Bronchial epithelial cell (primary cell): Measurements from ENCODE around the gene ZNF134. TPM values are rescaled to one million over a fixed set of nuclear protein-coding genes. Genes with fewer than 3 reads are reported as not detected.

Experiments
- DNase-seq: peaks from one replicate; pipeline ENCODE4 v3.0.0-alpha.2; 2010; ENCODE audit warnings: low read depth
- FAIRE-seq: peaks from 2 replicates; lab custom pipeline; 2011; peaks lifted over from hg19 to GRCh38; lab: Jason Lieb, UNC
- H3K27me3 ChIP-seq: 2 replicates; pipeline ENCODE4 v1.5.1; 2011; ENCODE audit warnings: low read length; ENCODE audit not compliant: control insufficient read depth, insufficient read depth
- H3K36me3 ChIP-seq: 2 replicates; pipeline ENCODE4 v1.5.1; 2011; ENCODE audit warnings: low read length; ENCODE audit not compliant: control insufficient read depth, insufficient read depth
- H3K4me3 ChIP-seq: 2 replicates; pipeline ENCODE4 v1.5.1; 2011; ENCODE audit warnings: mild to moderate bottlenecking, low read depth, low read length, control low read depth
- CTCF ChIP-seq: IDR thresholded peaks from 2 replicates; pipeline ENCODE4 v1.5.1; 2011; ENCODE audit warnings: mild to moderate bottlenecking, moderate library complexity, low read length, control low read depth, inconsistent platforms; ENCODE audit not compliant: insufficient read depth, severe bottlenecking
- total RNA-seq: library from RNA; depleted of rRNA; stranded (reverse); fragments of >200 nt; gene quantifications from 2 replicates; pipeline ENCODE4 v1.2.1, GENCODE V29; 2014

ZNF134 gene
- total RNA-seq, 1 donor from 2014 or later = 17.1 TPM

GRCh38 chr19:57623091-57623490 is 9.0 kb downstream of the ZNF134 start:
- Histone ChIP-seq H3K36me3 (peaks cover 33% of the 10 kb centered on the region), H3K27me3 (no peaks in the 10 kb centered on the region)
- FAIRE-seq = no peak

GRCh38 chr19:57632987-57633831 is 19.2 kb downstream of the ZNF134 start, which contains the start of gene ZNF211:
TSS of gene ZNF211 (plus strand) at chr19:57633168. CDS start at chr19:57633347, 179 bp downstream.
- H3K4me3 ChIP-seq = peak within 1 kb of the TSS; percentile 90
- peak; percentile 87 for DNase-seq
- H3K27me3 ChIP-seq = no peaks in the 10 kb centered on the region
- H3K36me3 ChIP-seq = peaks cover 1% of the 10 kb centered on the region
- TF ChIP-seq CTCF = no peak
- FAIRE-seq = no peak

More at GRCh38 chr19:57623091-57623490, 9.0 kb downstream of the ZNF134 start:
- H3K4me3 ChIP-seq = no peak overlapping the region
- TF ChIP-seq CTCF = no peak
- no peak for DNase-seq

- FAIRE-seq (no peak), DNase-seq (no peak)
- H3K4me3 ChIP-seq = peak overlapping the region; percentile 90
- TF ChIP-seq CTCF = no peak
- no peaks in the 10 kb centered on the region for H3K27me3 ChIP-seq
- H3K36me3 ChIP-seq = peaks cover 1% of the 10 kb centered on the region
Observed at GRCh38 chr19:57633832-57634131, 19.7 kb downstream of the ZNF134 start.

GRCh38 chr19:57637379-57637778 is 23.3 kb downstream of the ZNF134 start:
- FAIRE-seq = no peak
- TF ChIP-seq CTCF = no peak

GRCh38 chr19:57641715-57642234 is 27.7 kb downstream of the ZNF134 start:
- Histone ChIP-seq H3K36me3 (peaks cover 13% of the 10 kb centered on the region), H3K4me3 (no peak overlapping the region), H3K27me3 (no peaks in the 10 kb centered on the region)
- FAIRE-seq (no peak), DNase-seq (no peak)
- no peak for TF ChIP-seq CTCF

More at GRCh38 chr19:57637379-57637778, 23.3 kb downstream of the ZNF134 start:
- Histone ChIP-seq H3K36me3 (peaks cover 13% of the 10 kb centered on the region), H3K27me3 (no peaks in the 10 kb centered on the region), H3K4me3 (no peak overlapping the region)
- no peak for DNase-seq
